ENCODE results near the gene OGFRL1. TPM values are rescaled to one million over a fixed set of nuclear protein-coding genes. Genes with fewer than 3 reads are reported as not detected.

Gene OGFRL1
- total and polyA plus RNA-seq, 4 donors: 0.71 to 9.3 (median 3.3) TPM

GRCh38 chr6:71336901-71337300, 48.3 kb downstream of the OGFRL1 start (continued):
- TF ChIP-seq REST (IDR thresholded peaks at IDR 0.05) (no peak), FOXA1 (IDR thresholded peaks at IDR 0.05) (no peak), GABPA (IDR thresholded peaks at IDR 0.05 in 1 of 2, conservative IDR thresholded peaks at IDR 0.05 in 1 of 2) (no peak), NR2F2 (IDR thresholded peaks at IDR 0.05) (no peak)

- H3K36me3 ChIP-seq (ENCODE audit: control insufficient read depth in 4 of 4, insufficient read depth in 3 of 4, low read depth in 1 of 4, low read length in 3 of 4): no peaks in the 10 kb centered on the region
- H3K9ac ChIP-seq (ENCODE audit: low read depth in 1 of 2, low read length in 2 of 2): no peak overlapping the region
- H3K4me3 ChIP-seq (ENCODE audit: low read depth in 1 of 3, low read length in 3 of 3): no peak overlapping the region
- H3K27me3 ChIP-seq (ENCODE audit: control insufficient read depth in 4 of 4, insufficient read depth in 4 of 4, low read length in 3 of 4): no peaks in the 10 kb centered on the region
- no peak for DNase-seq (ENCODE audit: low spot score)
- 91% methylated on average over 4 of the region's 4 CpGs for WGBS
- H3K27ac ChIP-seq (ENCODE audit: low read depth in 1 of 2, low read length in 2 of 2): no peak overlapping the region
- no peaks in the 10 kb centered on the region for H3K9me3 ChIP-seq (ENCODE audit: control insufficient read depth in 4 of 4, low read length in 3 of 4)
- no peaks in the 10 kb centered on the region for H3K4me1 ChIP-seq (ENCODE audit: control insufficient read depth in 4 of 4, insufficient read depth in 4 of 4, low read length in 3 of 4)
- TF ChIP-seq YY1 (IDR thresholded peaks at IDR 0.05) (no peak), HNF4G (IDR thresholded peaks at IDR 0.05) (no peak), NR2F2 (IDR thresholded peaks at IDR 0.05) (no peak), ATF3 (IDR thresholded peaks at IDR 0.05) (no peak), MAX (IDR thresholded peaks at IDR 0.05) (no peak), GABPA (IDR thresholded peaks at IDR 0.05 in 1 of 2, conservative IDR thresholded peaks at IDR 0.05 in 1 of 2) (no peak), HNF4A (conservative IDR thresholded peaks at IDR 0.05) (no peak), SP1 (IDR thresholded peaks at IDR 0.05) (no peak), EGR1 (IDR thresholded peaks at IDR 0.05; ENCODE audit: low read depth in 2 of 2) (no peak), RAD21 (IDR thresholded peaks at IDR 0.05) (no peak), ZBTB33 (IDR thresholded peaks at IDR 0.05) (no peak)
Observed at GRCh38 chr6:71338540-71339316, 50.1 kb downstream of the OGFRL1 start.

- Histone ChIP-seq H3K27ac (ENCODE audit: low read depth in 1 of 2, low read length in 2 of 2) (no peak overlapping the region), H3K4me1 (ENCODE audit: control insufficient read depth in 4 of 4, insufficient read depth in 4 of 4, low read length in 3 of 4) (no peaks in the 10 kb centered on the region), H3K9me3 (ENCODE audit: control insufficient read depth in 4 of 4, low read length in 3 of 4) (no peaks in the 10 kb centered on the region), H3K4me3 (ENCODE audit: low read depth in 1 of 3, low read length in 3 of 3) (no peak overlapping the region), H3K9ac (ENCODE audit: low read depth in 1 of 2, low read length in 2 of 2) (no peak overlapping the region), H3K36me3 (ENCODE audit: control insufficient read depth in 4 of 4, insufficient read depth in 3 of 4, low read depth in 1 of 4, low read length in 3 of 4) (no peaks in the 10 kb centered on the region), H3K27me3 (ENCODE audit: control insufficient read depth in 4 of 4, insufficient read depth in 4 of 4, low read length in 3 of 4) (no peaks in the 10 kb centered on the region)
- TF ChIP-seq HNF4A (conservative IDR thresholded peaks at IDR 0.05) (no peak), JUND (IDR thresholded peaks at IDR 0.05) (no peak), REST (IDR thresholded peaks at IDR 0.05) (no peak), HNF4G (IDR thresholded peaks at IDR 0.05) (no peak), NR2F2 (IDR thresholded peaks at IDR 0.05) (no peak), FOXA1 (IDR thresholded peaks at IDR 0.05) (no peak), TAF1 (conservative IDR thresholded peaks at IDR 0.05) (no peak)
- DNase-seq (ENCODE audit: low spot score): no peak
- WGBS: 81% methylated on average over 2 of the region's 2 CpGs
Observed at GRCh38 chr6:71342772-71343171, 54.2 kb downstream of the OGFRL1 start.

Measured in liver (tissue), 9 donors.